Brain microvascular endothelial cell (primary cell): ENCODE measurements around the gene KCNQ2.

Source experiments
- DNase-seq: peaks from one replicate; pipeline ENCODE4 v3.0.0-alpha.2; 2020
- H3K27ac ChIP-seq: fragments of 250-450 bp; sonication (Bioruptor Pico); 2 replicates; pipeline ENCODE4 v1.5.1; 2020; ENCODE audit warnings: mild to moderate bottlenecking, moderate library complexity
- H3K27me3 ChIP-seq: fragments of 250-450 bp; sonication (Bioruptor Pico); replicated peaks from 2 replicates; pipeline ENCODE4 v1.5.1; 2020; ENCODE audit warnings: mild to moderate bottlenecking
- H3K36me3 ChIP-seq: fragments of 250-450 bp; sonication (Bioruptor Pico); replicated peaks from 2 replicates; pipeline ENCODE4 v1.5.1; 2020; ENCODE audit warnings: mild to moderate bottlenecking
- H3K4me3 ChIP-seq: 2 replicates; pipeline ENCODE4 v1.5.1; 2011; ENCODE audit warnings: low read depth, mild to moderate bottlenecking, control low read depth, low read length, moderate library complexity
- in situ Hi-C: cut with HindIII; loops from 2 replicates; pipeline ENCODE4 v1.10.0; 2017; ENCODE audit warnings: low sequenced_read_pairs, low pct_ligation_motif_present
- TF ChIP-seq, protein P1 (sequence below): IDR thresholded peaks from 2 replicates; pipeline ENCODE4 v1.5.1; 2011; ENCODE audit warnings: low read depth, mild to moderate bottlenecking, moderate library complexity, low read length, control low read depth, inconsistent platforms; ENCODE audit errors: missing control alignments

Gene KCNQ2

DNA sequence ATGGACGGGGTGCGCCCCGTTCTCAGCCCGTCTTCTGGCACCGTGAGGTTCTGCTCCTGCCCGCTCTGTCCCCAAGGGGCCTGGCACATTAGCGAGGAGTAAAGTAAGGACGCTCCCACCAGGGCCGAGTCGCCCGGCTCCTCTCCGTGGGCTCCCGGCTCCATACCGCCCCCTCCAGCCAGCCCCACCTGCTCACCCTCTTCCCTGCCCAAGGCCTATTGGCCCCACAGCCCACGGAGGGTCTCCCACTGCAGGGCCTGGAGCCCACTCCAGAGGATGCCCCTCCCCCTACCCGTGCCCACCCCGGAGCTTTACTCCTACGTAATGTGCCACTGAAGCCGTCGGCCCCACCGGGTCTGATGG, 63.8 kb downstream of the KCNQ2 start:
- H3K4me3 ChIP-seq: no peak overlapping the region
- peaks cover 4% of the 10 kb centered on the region for H3K27me3 ChIP-seq
- TF ChIP-seq, protein P1, sequence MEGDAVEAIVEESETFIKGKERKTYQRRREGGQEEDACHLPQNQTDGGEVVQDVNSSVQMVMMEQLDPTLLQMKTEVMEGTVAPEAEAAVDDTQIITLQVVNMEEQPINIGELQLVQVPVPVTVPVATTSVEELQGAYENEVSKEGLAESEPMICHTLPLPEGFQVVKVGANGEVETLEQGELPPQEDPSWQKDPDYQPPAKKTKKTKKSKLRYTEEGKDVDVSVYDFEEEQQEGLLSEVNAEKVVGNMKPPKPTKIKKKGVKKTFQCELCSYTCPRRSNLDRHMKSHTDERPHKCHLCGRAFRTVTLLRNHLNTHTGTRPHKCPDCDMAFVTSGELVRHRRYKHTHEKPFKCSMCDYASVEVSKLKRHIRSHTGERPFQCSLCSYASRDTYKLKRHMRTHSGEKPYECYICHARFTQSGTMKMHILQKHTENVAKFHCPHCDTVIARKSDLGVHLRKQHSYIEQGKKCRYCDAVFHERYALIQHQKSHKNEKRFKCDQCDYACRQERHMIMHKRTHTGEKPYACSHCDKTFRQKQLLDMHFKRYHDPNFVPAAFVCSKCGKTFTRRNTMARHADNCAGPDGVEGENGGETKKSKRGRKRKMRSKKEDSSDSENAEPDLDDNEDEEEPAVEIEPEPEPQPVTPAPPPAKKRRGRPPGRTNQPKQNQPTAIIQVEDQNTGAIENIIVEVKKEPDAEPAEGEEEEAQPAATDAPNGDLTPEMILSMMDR: no peak
- DNase-seq: no peak
- no peaks in the 10 kb centered on the region for H3K36me3 ChIP-seq
- in situ Hi-C loops: no loop called here
- no peak overlapping the region for H3K27ac ChIP-seq

DNA sequence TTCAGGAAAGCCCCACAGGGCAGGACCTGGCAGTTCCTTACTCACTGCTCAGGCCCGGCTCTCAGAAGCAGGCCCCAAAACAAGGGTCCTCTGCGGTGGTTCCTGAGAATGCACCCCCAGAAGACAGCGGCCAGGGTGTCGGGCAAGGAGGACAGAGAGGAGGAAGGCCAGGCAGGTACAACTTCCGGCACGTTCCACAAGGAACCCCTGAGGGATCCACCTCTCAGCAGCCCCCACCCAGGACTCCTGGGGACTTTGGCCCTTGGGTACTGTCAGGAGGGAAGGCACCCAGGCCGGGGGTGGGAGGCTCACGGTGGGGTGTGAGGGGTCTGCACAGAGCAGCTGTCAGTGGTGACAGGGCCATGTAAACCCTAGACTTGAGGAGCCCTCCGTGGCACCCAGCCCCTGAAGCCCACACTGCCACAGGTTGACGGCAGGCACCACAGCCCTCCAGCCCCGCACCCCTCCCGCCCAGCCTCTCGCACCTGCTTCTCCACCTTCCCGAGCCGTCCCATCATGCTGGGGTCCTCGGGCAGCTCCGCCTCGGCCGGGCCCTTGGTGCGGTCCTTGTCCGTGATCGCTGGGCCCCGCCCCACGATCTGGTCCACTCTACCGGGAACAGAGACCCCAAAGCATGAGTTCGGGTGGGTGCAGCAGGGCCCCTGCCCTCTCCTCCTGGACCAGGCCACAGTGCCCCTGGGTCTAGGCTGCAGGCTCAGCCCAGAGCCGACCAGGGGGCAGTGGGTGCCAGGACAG, 64.3 kb downstream of the KCNQ2 start:
- in situ Hi-C loops: no loop called here
- Histone ChIP-seq H3K4me3 (no peak overlapping the region), H3K36me3 (no peaks in the 10 kb centered on the region), H3K27ac (no peak overlapping the region), H3K27me3 (peaks cover 4% of the 10 kb centered on the region)
- TF ChIP-seq, protein P1: no peak
- no peak for DNase-seq

DNA sequence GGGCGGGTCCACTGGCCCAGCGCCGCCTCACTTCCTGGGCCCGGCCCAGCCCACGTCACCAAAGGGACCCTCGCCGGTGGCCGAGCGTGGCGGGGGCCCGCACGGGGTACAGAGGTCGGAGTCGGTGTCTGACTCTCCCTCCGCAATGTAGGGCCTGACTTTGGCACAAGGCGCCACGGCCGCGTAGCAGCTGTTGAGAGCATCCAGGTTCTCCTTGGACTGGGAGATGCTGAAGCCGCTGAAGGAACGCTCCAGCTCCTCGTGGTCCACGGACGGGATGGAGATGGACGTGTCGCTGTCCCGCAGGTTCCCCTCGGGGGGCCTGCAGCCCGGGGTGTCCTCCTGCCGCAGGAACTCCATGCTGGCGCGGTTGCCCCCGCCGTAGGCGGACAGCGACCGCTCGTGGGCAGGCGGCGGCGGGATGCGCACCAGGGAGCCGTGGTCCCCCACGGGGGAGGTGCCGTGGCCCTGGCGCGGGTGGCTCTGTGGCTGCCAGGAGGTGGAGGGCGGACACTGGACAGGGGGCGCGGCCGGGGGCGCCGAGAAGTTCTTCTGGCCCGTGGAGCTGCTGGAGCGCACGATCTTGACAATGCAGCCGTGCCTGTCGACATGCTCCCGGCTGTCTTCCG, 65.7 kb downstream of the KCNQ2 start:
- TF ChIP-seq, protein P1: no peak
- in situ Hi-C loops: no loop called here
- no peak overlapping the region for H3K27ac ChIP-seq
- no peak for DNase-seq
- no peak overlapping the region for H3K4me3 ChIP-seq
- H3K27me3 ChIP-seq: no peaks in the 10 kb centered on the region
- no peaks in the 10 kb centered on the region for H3K36me3 ChIP-seq

DNA sequence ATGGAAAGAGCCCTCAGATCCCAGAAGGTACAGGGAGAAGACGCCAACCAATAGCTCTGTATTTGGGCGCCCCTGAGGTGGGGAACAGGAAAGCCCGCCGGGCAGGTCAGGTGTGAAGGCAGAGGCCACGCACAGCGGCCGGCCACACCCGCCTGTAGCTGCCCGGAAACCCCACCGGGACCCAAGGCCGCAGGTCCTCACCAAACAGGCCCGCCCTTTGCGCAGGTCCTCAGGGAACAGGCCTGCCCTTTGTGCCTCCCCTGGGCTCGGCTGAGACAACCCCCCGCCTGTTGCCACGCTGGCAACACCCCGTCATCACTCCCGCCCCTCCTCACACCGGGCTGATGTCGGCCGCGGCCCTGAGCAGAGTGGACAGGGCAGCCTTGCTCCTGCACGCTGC, 66.4 kb downstream of the KCNQ2 start:
- no peaks in the 10 kb centered on the region for H3K27me3 ChIP-seq

DNA sequence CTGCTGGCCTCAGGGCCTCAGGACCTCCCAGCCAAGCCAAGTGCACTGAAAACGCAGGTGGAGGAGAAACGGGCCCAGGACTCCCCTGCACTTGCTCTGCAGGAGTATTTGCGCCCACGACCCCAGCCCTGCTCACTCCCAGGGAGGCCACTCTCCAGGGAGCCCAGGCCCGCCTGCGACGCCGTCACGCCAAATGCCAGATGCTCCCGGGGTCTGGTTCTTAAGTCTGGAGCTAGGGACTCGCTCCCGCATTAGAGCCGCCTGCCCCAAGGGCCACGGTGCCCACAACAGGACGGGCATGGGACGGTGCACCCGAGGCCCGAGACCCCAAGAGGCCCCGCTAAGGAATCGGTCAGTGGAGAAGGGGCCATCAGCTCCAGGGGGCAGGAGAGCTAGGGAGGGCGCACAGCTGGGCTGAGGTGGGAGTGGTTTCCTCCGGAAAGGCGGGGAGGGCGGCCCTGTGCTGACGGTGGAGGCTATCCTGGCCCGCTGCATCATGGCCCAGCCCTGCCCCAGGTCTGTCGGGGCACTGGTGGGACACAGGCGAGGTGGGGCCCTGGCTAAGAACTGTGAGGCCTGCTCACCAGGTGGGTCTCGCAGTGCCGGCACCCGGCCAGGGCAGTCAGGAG, 67.2 kb downstream of the KCNQ2 start:
- Histone ChIP-seq H3K27me3 (no peaks in the 10 kb centered on the region), H3K36me3 (no peaks in the 10 kb centered on the region), H3K4me3 (no peak overlapping the region), H3K27ac (no peak overlapping the region)
- DNase-seq: no peak
- TF ChIP-seq, protein P1: no peak
- in situ Hi-C loops: no loop called here

More for the DNA sequence above, 66.4 kb downstream of the KCNQ2 start:
- Histone ChIP-seq H3K27ac (no peak overlapping the region), H3K36me3 (no peaks in the 10 kb centered on the region), H3K4me3 (no peak overlapping the region)
- TF ChIP-seq, protein P1: no peak
- no peak for DNase-seq
- in situ Hi-C loops: no loop called here
